Measurements from ENCODE around the gene MKRN2OS.

The MKRN2OS gene

DNA sequence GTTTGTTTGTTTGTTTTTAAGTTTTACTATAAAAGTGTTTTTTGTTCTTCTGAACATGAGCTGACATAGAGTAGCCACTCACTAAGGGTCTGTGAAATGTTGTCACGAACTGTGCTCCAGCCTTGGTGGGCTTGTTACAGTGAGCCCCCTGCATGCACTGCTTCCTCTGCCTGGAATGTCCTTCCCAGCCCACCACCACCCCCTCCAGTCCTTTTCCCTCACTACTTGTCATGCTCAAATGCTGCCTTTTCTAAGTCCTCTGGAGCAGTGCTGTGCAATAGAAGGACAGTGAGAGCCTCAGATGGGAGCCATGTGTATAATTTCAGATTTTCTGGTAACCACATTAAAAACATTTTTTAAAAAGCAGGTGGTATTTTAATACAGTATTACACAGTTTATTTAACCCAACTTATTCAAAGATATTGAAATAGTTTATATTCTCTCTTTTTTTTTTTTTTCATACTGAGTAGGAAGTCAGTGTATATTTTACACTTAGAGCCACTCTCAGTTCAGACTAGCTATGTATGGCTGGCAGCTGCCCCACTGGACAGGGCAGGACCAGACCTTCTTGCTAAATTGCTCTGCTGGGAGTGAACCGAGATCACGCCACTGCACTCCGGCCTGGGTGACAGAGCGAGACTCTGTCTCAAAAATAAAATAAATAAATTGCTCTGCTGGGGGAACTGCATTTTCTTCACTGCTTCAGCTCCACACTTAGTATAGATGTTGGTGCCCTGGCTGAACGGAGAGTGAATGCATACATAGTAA, 26.9 kb downstream of the MKRN2OS start:
- Histone ChIP-seq H3K4me2 (ENCODE audit: low read length) (no peak overlapping the region), H3K9ac (ENCODE audit: low read length) (no peak overlapping the region), H3K4me1 (ENCODE audit: low read length) (no peaks in the 10 kb centered on the region), H3K9me3 (ENCODE audit: insufficient read depth, low read length) (no peaks in the 10 kb centered on the region), H3K79me2 (ENCODE audit: low read length) (no peaks in the 10 kb centered on the region), H4K20me1 (ENCODE audit: insufficient read depth, low read length) (no peaks in the 10 kb centered on the region), H3K36me3 (replicated peaks; ENCODE audit: low read depth, low read length) (peaks cover 35% of the 10 kb centered on the region), H2AFZ (ENCODE audit: low read depth, low read length) (no peak overlapping the region), H3K27ac (ENCODE audit: low read length) (no peak overlapping the region), H3K27me3 (ENCODE audit: low read depth, low read length) (no peaks in the 10 kb centered on the region), H3K4me3 (ENCODE audit: low read length) (no peak overlapping the region)
- no peak for TF ChIP-seq EZH2phosphoT487 (IDR thresholded peaks at IDR 0.05; ENCODE audit: low read depth)
- TF ChIP-seq, protein P1, sequence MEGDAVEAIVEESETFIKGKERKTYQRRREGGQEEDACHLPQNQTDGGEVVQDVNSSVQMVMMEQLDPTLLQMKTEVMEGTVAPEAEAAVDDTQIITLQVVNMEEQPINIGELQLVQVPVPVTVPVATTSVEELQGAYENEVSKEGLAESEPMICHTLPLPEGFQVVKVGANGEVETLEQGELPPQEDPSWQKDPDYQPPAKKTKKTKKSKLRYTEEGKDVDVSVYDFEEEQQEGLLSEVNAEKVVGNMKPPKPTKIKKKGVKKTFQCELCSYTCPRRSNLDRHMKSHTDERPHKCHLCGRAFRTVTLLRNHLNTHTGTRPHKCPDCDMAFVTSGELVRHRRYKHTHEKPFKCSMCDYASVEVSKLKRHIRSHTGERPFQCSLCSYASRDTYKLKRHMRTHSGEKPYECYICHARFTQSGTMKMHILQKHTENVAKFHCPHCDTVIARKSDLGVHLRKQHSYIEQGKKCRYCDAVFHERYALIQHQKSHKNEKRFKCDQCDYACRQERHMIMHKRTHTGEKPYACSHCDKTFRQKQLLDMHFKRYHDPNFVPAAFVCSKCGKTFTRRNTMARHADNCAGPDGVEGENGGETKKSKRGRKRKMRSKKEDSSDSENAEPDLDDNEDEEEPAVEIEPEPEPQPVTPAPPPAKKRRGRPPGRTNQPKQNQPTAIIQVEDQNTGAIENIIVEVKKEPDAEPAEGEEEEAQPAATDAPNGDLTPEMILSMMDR (IDR thresholded peaks at IDR 0.05; ENCODE audit: low read depth, low read length), result no peak

DNA sequence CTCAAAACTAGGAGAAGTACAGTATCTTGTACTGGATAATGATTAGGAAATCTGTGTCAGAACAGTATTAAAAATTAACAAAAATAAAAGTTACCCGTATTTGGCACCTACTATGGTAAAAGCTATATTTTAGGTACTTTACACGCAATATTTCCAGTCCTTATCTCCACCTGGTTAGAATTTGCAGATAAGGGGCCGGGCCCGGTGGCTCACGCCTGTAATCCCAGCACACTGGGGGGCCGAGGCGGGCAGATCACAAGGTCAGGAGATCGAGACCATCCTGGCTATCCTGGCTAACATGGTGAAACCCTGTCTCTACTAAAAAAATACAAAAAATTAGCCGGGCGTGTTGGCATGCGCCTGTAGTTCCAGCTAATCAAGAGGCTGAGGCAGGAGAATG, 28.4 kb downstream of the MKRN2OS start:
- no peak overlapping the region for H3K9ac ChIP-seq (ENCODE audit: low read length)
- no peak overlapping the region for H3K4me2 ChIP-seq (ENCODE audit: low read length)
- H2AFZ ChIP-seq (ENCODE audit: low read depth, low read length), result no peak overlapping the region
- peaks cover 38% of the 10 kb centered on the region for H3K36me3 ChIP-seq (replicated peaks; ENCODE audit: low read depth, low read length)
- H3K79me2 ChIP-seq (ENCODE audit: low read length), result no peaks in the 10 kb centered on the region
- H3K27ac ChIP-seq (ENCODE audit: low read length), result no peak overlapping the region
- H3K4me3 ChIP-seq (ENCODE audit: low read length), result no peak overlapping the region
- H4K20me1 ChIP-seq (ENCODE audit: insufficient read depth, low read length), result no peaks in the 10 kb centered on the region
- TF ChIP-seq, protein P1 (IDR thresholded peaks at IDR 0.05; ENCODE audit: low read depth, low read length), result no peak
- TF ChIP-seq EZH2phosphoT487 (IDR thresholded peaks at IDR 0.05; ENCODE audit: low read depth), result no peak
- H3K27me3 ChIP-seq (ENCODE audit: low read depth, low read length), result no peaks in the 10 kb centered on the region
- no peaks in the 10 kb centered on the region for H3K4me1 ChIP-seq (ENCODE audit: low read length)
- H3K9me3 ChIP-seq (ENCODE audit: insufficient read depth, low read length), result no peaks in the 10 kb centered on the region

DNA sequence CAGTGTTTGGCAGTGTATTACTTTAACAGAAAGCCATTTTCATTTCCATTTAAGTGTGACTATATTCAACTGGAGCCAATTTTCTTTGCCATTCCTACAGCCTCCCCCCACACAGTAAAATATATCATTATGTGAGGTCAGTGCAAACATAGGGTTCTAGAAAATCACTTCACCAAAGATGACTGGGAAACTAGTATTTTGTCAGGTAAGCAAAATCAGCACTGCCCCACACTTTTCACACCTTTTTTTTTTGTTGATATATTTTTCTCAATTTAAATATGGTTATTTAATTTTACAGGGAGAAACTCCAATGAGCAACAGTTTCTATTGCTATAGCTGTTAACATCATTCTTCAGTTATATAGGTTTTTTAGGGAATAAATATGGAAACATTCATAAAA, 29.7 kb downstream of the MKRN2OS start:
- H4K20me1 ChIP-seq (ENCODE audit: insufficient read depth, low read length), result no peaks in the 10 kb centered on the region
- H3K4me1 ChIP-seq (ENCODE audit: low read length), result no peaks in the 10 kb centered on the region
- no peak overlapping the region for H3K9ac ChIP-seq (ENCODE audit: low read length)
- H3K27ac ChIP-seq (ENCODE audit: low read length), result no peak overlapping the region
- H3K4me3 ChIP-seq (ENCODE audit: low read length), result no peak overlapping the region
- TF ChIP-seq, protein P1 (IDR thresholded peaks at IDR 0.05; ENCODE audit: low read depth, low read length), result no peak
- TF ChIP-seq EZH2phosphoT487 (IDR thresholded peaks at IDR 0.05; ENCODE audit: low read depth), result no peak
- H2AFZ ChIP-seq (ENCODE audit: low read depth, low read length), result no peak overlapping the region
- no peaks in the 10 kb centered on the region for H3K9me3 ChIP-seq (ENCODE audit: insufficient read depth, low read length)
- no peak overlapping the region for H3K4me2 ChIP-seq (ENCODE audit: low read length)
- H3K27me3 ChIP-seq (ENCODE audit: low read depth, low read length), result no peaks in the 10 kb centered on the region
- H3K36me3 ChIP-seq (replicated peaks; ENCODE audit: low read depth, low read length), result peaks cover 37% of the 10 kb centered on the region
- H3K79me2 ChIP-seq (ENCODE audit: low read length), result no peaks in the 10 kb centered on the region

DNA sequence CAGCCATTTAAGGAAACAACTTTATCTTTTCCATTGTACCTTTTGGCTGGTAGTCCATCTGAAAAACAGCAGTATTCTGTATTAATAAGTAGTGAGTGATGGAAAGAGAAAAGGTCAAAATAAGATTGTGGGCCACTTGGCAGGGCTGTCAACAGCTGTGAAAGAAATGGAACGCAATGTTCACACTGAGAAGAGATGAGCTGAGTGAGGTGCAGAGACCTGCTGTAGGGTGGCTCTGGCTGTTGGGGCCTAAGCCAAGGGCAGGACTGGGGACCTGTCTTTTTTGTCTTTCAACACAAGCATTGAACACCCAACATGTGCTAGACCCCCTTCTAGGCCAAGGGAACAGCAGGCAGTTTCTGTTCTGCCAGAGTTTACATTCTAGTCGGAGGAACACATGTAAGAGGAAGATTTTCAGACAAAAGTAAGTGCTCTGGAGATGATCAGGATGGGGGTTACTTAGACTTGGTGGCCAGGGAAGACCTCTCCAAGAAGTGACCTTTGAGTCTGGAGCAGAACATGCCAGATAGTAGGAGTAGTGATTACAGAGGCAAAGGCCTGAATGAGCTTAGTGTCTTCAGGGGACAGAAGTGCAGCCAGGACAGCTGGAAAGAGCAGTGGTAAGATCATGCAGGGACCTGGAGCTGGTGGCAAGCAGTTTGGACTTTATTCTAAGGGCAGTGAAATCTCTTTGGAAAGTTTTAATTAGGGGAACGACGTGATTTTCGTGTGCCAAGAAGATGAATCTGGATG, 31.4 kb downstream of the MKRN2OS start:
- Histone ChIP-seq H3K4me3 (ENCODE audit: low read length) (no peak overlapping the region), H2AFZ (ENCODE audit: low read depth, low read length) (no peak overlapping the region), H3K9ac (ENCODE audit: low read length) (no peak overlapping the region), H3K4me1 (ENCODE audit: low read length) (no peaks in the 10 kb centered on the region), H3K79me2 (ENCODE audit: low read length) (no peaks in the 10 kb centered on the region), H3K27me3 (ENCODE audit: low read depth, low read length) (no peaks in the 10 kb centered on the region), H3K4me2 (ENCODE audit: low read length) (no peak overlapping the region), H3K36me3 (replicated peaks; ENCODE audit: low read depth, low read length) (peaks cover 44% of the 10 kb centered on the region), H3K27ac (ENCODE audit: low read length) (no peak overlapping the region), H3K9me3 (ENCODE audit: insufficient read depth, low read length) (no peaks in the 10 kb centered on the region), H4K20me1 (ENCODE audit: insufficient read depth, low read length) (no peaks in the 10 kb centered on the region)
- TF ChIP-seq, protein P1 (IDR thresholded peaks at IDR 0.05; ENCODE audit: low read depth, low read length), result no peak
- no peak for TF ChIP-seq EZH2phosphoT487 (IDR thresholded peaks at IDR 0.05; ENCODE audit: low read depth)

Data from OCI-LY3 (cell line).